Measurements from ENCODE around the gene GPR62. TPM values are rescaled to one million over a fixed set of nuclear protein-coding genes. Genes with fewer than 3 reads are reported as not detected.

The GPR62 gene
- total RNA-seq, 3 donors from 2014 or later (not counting 1 experiment from before 2014, with no cell fraction given) = not detected

- ATAC-seq (no peak), DNase-seq (no peak)
- Mint-ChIP-seq H3K27ac (no peak overlapping the region), H3K27me3 (ENCODE audit: low read depth in 2 of 2) (no peaks in the 10 kb centered on the region), H3K4me1 (peaks cover 0 to 3% of the 10 kb centered on the region in 2 donors), H3K9me3 (no peaks in the 10 kb centered on the region), H3K4me3 (no peak overlapping the region), H3K36me3 (no peaks in the 10 kb centered on the region)
- Histone ChIP-seq H3K4me1 (ENCODE audit: control insufficient read depth, insufficient read depth, low read length) (peaks cover 10% of the 10 kb centered on the region), H3K4me3 (ENCODE audit: low read length) (no peak overlapping the region), H3K27me3 (ENCODE audit: control insufficient read depth, insufficient read depth, low read length) (no peaks in the 10 kb centered on the region), H3K27ac (ENCODE audit: low read length) (no peak overlapping the region), H3K9me3 (ENCODE audit: control insufficient read depth, insufficient read depth, low read length) (no peaks in the 10 kb centered on the region), H3K36me3 (ENCODE audit: control insufficient read depth, insufficient read depth, low read length) (no peaks in the 10 kb centered on the region)
- intact Hi-C loops (cut with micrococcal nuclease) = no loop called here
- no peak for TF ChIP-seq CTCF (IDR thresholded peaks at IDR 0.05)
- WGBS (ENCODE audit: insufficient coverage) = 91% methylated on average over 5 of the region's 6 CpGs
Measured at GRCh38 chr3:52006820-52007133, 51.6 kb downstream of the GPR62 start.

Other genes with a start within 250 kb of the GPR62 start
- 1 to 10 TPM; 5.6 to 8.0 (median 7.4) TPM for gene GRM2, start 248.3 kb upstream of the GPR62 start, total RNA-seq
- gene IQCF6, start 176.1 kb upstream of the GPR62 start, total RNA-seq = not detected
- gene IQCF2, start 93.8 kb upstream of the GPR62 start, total RNA-seq = not detected
- not detected for gene IQCF5, start 79.8 kb upstream of the GPR62 start, total RNA-seq
- gene IQCF1, start 52.0 kb upstream of the GPR62 start, total RNA-seq = not detected
- 10 to 100 TPM; 11.2 to 13.0 (median 12.7) TPM for gene RRP9, start 13.5 kb upstream of the GPR62 start, total RNA-seq
- gene PARP3, start 13.0 kb upstream of the GPR62 start, total RNA-seq = 1 to 10 TPM; 4.6 to 7.4 (median 5.6) TPM
- 10 to 100 TPM; 15.0 to 24.7 (median 18.4) TPM for gene PCBP4, start 12.1 kb downstream of the GPR62 start, total RNA-seq
- 10 to 100 TPM; 32.8 to 42.2 (median 34.2) TPM for gene ABHD14B, start 18.7 kb downstream of the GPR62 start, total RNA-seq
- gene ABHD14A, start 19.7 kb downstream of the GPR62 start, total RNA-seq = 10 to 100 TPM; 12.0 to 14.7 (median 13.4) TPM
- 10 to 100 TPM in 2 of 3 donors, 1 to 10 TPM in 1; 8.4 to 19.5 (median 13.8) TPM for gene ACY1, start 28.2 kb downstream of the GPR62 start, total RNA-seq
- 100 to 1,000 TPM; 486 to 819 (median 797) TPM for gene RPL29, start 40.5 kb downstream of the GPR62 start, total RNA-seq
- 10 to 100 TPM in 2 of 3 donors, 1 to 10 TPM in 1; 8.7 to 17.4 (median 11.6) TPM for gene DUSP7, start 101.2 kb downstream of the GPR62 start, total RNA-seq
- gene POC1A, start 199.0 kb downstream of the GPR62 start, total RNA-seq = 1 to 10 TPM; 1.3 to 2.6 (median 2.4) TPM
- 10 to 100 TPM; 17.0 to 34.5 (median 33.4) TPM for gene ALAS1, start 242.8 kb downstream of the GPR62 start, total RNA-seq